ENCODE data around the gene AXIN2. TPM values are rescaled to one million over a fixed set of nuclear protein-coding genes. Genes with fewer than 3 reads are reported as not detected.

The AXIN2 gene
- total RNA-seq, 1 donor from 2014 or later = 44.8 TPM

GRCh38 chr17:65558683-65559460 is 2.6 kb downstream of the AXIN2 start:
- TF ChIP-seq CTCF (IDR thresholded peaks at IDR 0.05; ENCODE audit: unreplicated experiment) = no peak
- no peak for DNase-seq (ENCODE audit: low spot score)
- Mint-ChIP-seq H3K27me3 (ENCODE audit: unreplicated experiment) (peaks cover 6% of the 10 kb centered on the region), H3K4me1 (ENCODE audit: unreplicated experiment) (peaks cover 21% of the 10 kb centered on the region), H3K9me3 (ENCODE audit: unreplicated experiment) (no peaks in the 10 kb centered on the region), H3K27ac (ENCODE audit: unreplicated experiment) (peak overlapping the region; percentile 65), H3K4me3 (ENCODE audit: unreplicated experiment) (no peak overlapping the region), H3K36me3 (ENCODE audit: low read depth, unreplicated experiment) (peaks cover 5% of the 10 kb centered on the region)

- Mint-ChIP-seq H3K4me3 (ENCODE audit: unreplicated experiment) (no peak overlapping the region), H3K9me3 (ENCODE audit: unreplicated experiment) (no peaks in the 10 kb centered on the region), H3K27me3 (ENCODE audit: unreplicated experiment) (peaks cover 6% of the 10 kb centered on the region), H3K36me3 (ENCODE audit: low read depth, unreplicated experiment) (peaks cover 7% of the 10 kb centered on the region), H3K27ac (ENCODE audit: unreplicated experiment) (no peak overlapping the region), H3K4me1 (ENCODE audit: unreplicated experiment) (peaks cover 22% of the 10 kb centered on the region)
- TF ChIP-seq CTCF (IDR thresholded peaks at IDR 0.05; ENCODE audit: unreplicated experiment) = no peak
- DNase-seq (ENCODE audit: low spot score) = no peak
Observed at GRCh38 chr17:65558311-65558682, 3.2 kb downstream of the AXIN2 start.

- H3K4me3 Mint-ChIP-seq (ENCODE audit: unreplicated experiment) = no peak overlapping the region
Observed at GRCh38 chr17:65557349-65558310, 3.8 kb downstream of the AXIN2 start.

GRCh38 chr17:65556910-65557348 is 4.5 kb downstream of the AXIN2 start:
- Mint-ChIP-seq H3K36me3 (ENCODE audit: low read depth, unreplicated experiment) (peaks cover 11% of the 10 kb centered on the region), H3K27me3 (ENCODE audit: unreplicated experiment) (peaks cover 3% of the 10 kb centered on the region), H3K27ac (ENCODE audit: unreplicated experiment) (no peak overlapping the region), H3K4me3 (ENCODE audit: unreplicated experiment) (no peak overlapping the region), H3K4me1 (ENCODE audit: unreplicated experiment) (peaks cover 29% of the 10 kb centered on the region), H3K9me3 (ENCODE audit: unreplicated experiment) (no peaks in the 10 kb centered on the region)
- DNase-seq (ENCODE audit: low spot score) = no peak
- TF ChIP-seq CTCF (IDR thresholded peaks at IDR 0.05; ENCODE audit: unreplicated experiment) = no peak

More at GRCh38 chr17:65557349-65558310, 3.8 kb downstream of the AXIN2 start:
- Mint-ChIP-seq H3K27me3 (ENCODE audit: unreplicated experiment) (peaks cover 6% of the 10 kb centered on the region), H3K36me3 (ENCODE audit: low read depth, unreplicated experiment) (peaks cover 11% of the 10 kb centered on the region), H3K4me1 (ENCODE audit: unreplicated experiment) (peaks cover 27% of the 10 kb centered on the region), H3K9me3 (ENCODE audit: unreplicated experiment) (no peaks in the 10 kb centered on the region), H3K27ac (ENCODE audit: unreplicated experiment) (no peak overlapping the region)
- DNase-seq (ENCODE audit: low spot score) = no peak
- no peak for TF ChIP-seq CTCF (IDR thresholded peaks at IDR 0.05; ENCODE audit: unreplicated experiment)
